ENCODE results near the gene NME7. TPM values are rescaled to one million over a fixed set of nuclear protein-coding genes. Genes with fewer than 3 reads are reported as not detected.

NME7 gene
- total RNA-seq, 1 experiment from 2014 or later, result 36.5 TPM

- Mint-ChIP-seq H3K36me3 (ENCODE audit: insufficient read depth, unreplicated experiment) (peaks cover 38% of the 10 kb centered on the region), H3K27ac (ENCODE audit: low read depth, unreplicated experiment) (peak overlapping the region; percentile 82), H3K27me3 (ENCODE audit: insufficient read depth, unreplicated experiment) (no peaks in the 10 kb centered on the region), H3K9me3 (ENCODE audit: unreplicated experiment) (no peaks in the 10 kb centered on the region), H3K4me1 (ENCODE audit: insufficient read depth, unreplicated experiment) (peaks cover 68% of the 10 kb centered on the region), H3K4me3 (ENCODE audit: unreplicated experiment) (peak overlapping the region; percentile 68)
- CTCF ChIA-PET, result interaction anchor here (0.6 to 8.1 kb wide), 6 partner anchors 20 to 778 kb away, joined by 3 to 107 read pairs (median 3); no protein-coding TSS in a partner anchor
- no peak for TF ChIP-seq CTCF (IDR thresholded peaks at IDR 0.05; ENCODE audit: unreplicated experiment)
- intact Hi-C loops (cut with micrococcal nuclease), result loop anchor here (5.0 to 10.0 kb wide), 2 partner anchors 254 to 371 kb away; partner anchors contain the start of genes BLZF1, NME7 and SLC19A2
- POLR2A ChIA-PET, result interaction anchor here (0.6 to 0.9 kb wide), 2 partner anchors 490 to 495 kb away, joined by 3 read pairs; no protein-coding TSS in a partner anchor
- no TSS peak for BruUV-seq (replicated peaks)
- DNase-seq (ENCODE audit: unreplicated experiment), result peak; percentile 90
Measured at GRCh38 chr1:169113613-169114119, 253.9 kb downstream of the NME7 start.

DNA sequence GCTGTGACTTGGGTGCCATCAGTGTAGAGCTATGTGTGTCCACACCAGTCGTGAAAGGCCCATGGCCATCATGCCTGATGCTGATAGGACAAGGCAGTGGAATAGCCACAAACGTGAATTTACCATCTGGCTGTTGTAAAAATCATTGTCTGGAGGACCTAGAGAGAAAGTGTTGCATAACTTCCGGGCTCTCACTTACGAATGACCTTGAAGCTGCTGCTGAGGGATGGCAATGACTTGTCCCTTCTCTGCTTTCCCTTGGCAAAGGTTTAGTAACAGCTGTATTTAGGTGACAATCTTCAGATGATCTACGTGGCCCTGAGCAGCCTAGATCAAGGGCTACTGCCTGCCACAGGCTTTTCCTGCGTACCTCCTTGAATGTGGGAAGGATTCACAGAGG lies 255.4 kb downstream of the NME7 start:
- H3K4me3 Mint-ChIP-seq (ENCODE audit: unreplicated experiment), result peak overlapping the region; percentile 32
- peak; percentile 51 for DNase-seq (ENCODE audit: unreplicated experiment)
- intact Hi-C loops (cut with micrococcal nuclease), result loop anchor here (5.0 to 10.0 kb wide), 2 partner anchors 255 to 373 kb away; partner anchors contain the start of genes BLZF1, NME7 and SLC19A2
- H3K9me3 Mint-ChIP-seq (ENCODE audit: unreplicated experiment), result no peaks in the 10 kb centered on the region
- CTCF ChIA-PET, result interaction anchor here (0.6 to 10.2 kb wide), 16 partner anchors 15 to 652 kb away, joined by 3 to 135 read pairs (median 5); no protein-coding TSS in a partner anchor
- H3K27me3 Mint-ChIP-seq (ENCODE audit: insufficient read depth, unreplicated experiment), result no peaks in the 10 kb centered on the region
- peaks cover 72% of the 10 kb centered on the region for H3K4me1 Mint-ChIP-seq (ENCODE audit: insufficient read depth, unreplicated experiment)
- H3K27ac Mint-ChIP-seq (ENCODE audit: low read depth, unreplicated experiment), result no peak overlapping the region
- no peak for TF ChIP-seq CTCF (IDR thresholded peaks at IDR 0.05; ENCODE audit: unreplicated experiment)
- H3K36me3 Mint-ChIP-seq (ENCODE audit: insufficient read depth, unreplicated experiment), result peaks cover 37% of the 10 kb centered on the region
- BruUV-seq (replicated peaks), result no TSS peak
- POLR2A ChIA-PET, result interaction anchor here (0.6 to 2.6 kb wide), 7 partner anchors 11 to 475 kb away, joined by 3 to 13 read pairs (median 4); partner anchors contain the start of gene NME7

DNA sequence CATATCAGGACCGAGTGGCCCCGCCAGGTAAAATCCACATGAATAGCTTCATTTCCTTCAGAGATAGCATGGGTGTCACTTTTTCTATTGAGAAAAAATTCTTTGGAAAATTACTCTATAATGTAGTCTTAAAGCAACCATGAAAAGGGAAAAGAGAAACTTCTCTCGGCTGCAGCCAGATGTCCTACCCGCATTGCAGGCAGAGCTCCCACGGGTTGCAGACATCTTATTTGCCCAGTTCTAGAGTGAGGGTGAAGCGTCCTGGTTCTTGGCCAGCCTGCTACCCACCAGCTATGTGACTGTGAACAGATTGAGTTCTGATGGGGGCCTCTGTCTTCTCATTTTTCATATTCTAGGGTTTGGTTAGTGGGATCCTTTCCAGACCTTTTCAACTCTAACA lies 256.1 kb downstream of the NME7 start:
- intact Hi-C loops (cut with micrococcal nuclease), result loop anchor here (5.0 to 10.0 kb wide), 2 partner anchors 256 to 373 kb away; partner anchors contain the start of genes BLZF1, NME7 and SLC19A2
- peaks cover 71% of the 10 kb centered on the region for H3K4me1 Mint-ChIP-seq (ENCODE audit: insufficient read depth, unreplicated experiment)
- H3K9me3 Mint-ChIP-seq (ENCODE audit: unreplicated experiment), result no peaks in the 10 kb centered on the region
- no peak for DNase-seq (ENCODE audit: unreplicated experiment)
- CTCF ChIA-PET, result interaction anchor here (0.6 to 10.2 kb wide), 19 partner anchors 8 to 1159 kb away, joined by 3 to 135 read pairs (median 5); partner anchors contain the start of gene BLZF1
- no peak overlapping the region for H3K4me3 Mint-ChIP-seq (ENCODE audit: unreplicated experiment)
- no TSS peak for BruUV-seq (replicated peaks)
- POLR2A ChIA-PET, result interaction anchor here (0.6 to 5.6 kb wide), 11 partner anchors 9 to 783 kb away, joined by 3 to 51 read pairs (median 4); partner anchors contain the start of gene NME7
- H3K27me3 Mint-ChIP-seq (ENCODE audit: insufficient read depth, unreplicated experiment), result no peaks in the 10 kb centered on the region
- no peak overlapping the region for H3K27ac Mint-ChIP-seq (ENCODE audit: low read depth, unreplicated experiment)
- H3K36me3 Mint-ChIP-seq (ENCODE audit: insufficient read depth, unreplicated experiment), result peaks cover 33% of the 10 kb centered on the region
- no peak for TF ChIP-seq CTCF (IDR thresholded peaks at IDR 0.05; ENCODE audit: unreplicated experiment)

DNA sequence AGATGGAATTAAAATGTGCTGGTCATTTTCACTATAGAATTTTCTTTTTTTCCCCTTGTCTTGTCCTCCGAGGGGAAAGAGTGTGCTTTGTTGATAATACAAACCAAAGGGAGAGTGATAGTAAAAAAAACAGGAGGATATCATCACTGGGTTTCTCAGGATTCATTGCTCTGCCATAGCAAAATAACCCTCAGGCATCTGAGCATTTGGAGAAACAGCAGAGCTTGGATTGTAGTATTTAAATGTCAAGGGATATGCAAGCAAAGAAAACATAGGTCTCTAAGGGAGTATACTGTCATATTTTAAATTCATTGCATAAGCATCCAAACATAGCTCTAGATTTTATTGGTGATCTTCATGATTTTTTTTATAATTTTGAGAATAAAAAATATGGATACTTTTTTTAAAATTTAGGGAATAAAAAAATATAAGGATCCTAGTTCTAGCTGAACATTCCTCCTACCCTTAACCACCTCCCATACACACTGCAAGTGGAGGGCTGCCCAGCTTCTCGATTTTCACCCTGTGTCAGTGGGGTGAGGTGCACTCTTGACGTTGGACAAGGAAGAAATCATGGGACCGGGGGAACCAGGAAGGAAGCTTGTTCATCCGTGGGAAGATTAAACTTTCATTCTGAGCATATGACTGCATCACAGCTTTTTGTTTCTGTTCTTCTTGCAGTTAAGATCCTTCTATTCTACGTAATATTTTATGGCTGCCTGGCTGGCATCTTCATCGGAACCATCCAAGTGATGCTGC lies 256.7 kb downstream of the NME7 start:
- peak overlapping the region; percentile 96 for H3K27ac Mint-ChIP-seq (ENCODE audit: low read depth, unreplicated experiment)
- POLR2A ChIA-PET, result interaction anchor here (0.6 to 5.6 kb wide), 14 partner anchors 10 to 783 kb away, joined by 3 to 51 read pairs (median 4); partner anchors contain the start of gene NME7
- no TSS peak for BruUV-seq (replicated peaks)

More for the DNA sequence above, 256.7 kb downstream of the NME7 start:
- intact Hi-C loops (cut with micrococcal nuclease), result loop anchor here (5.0 to 10.0 kb wide), 2 partner anchors 256 to 374 kb away; partner anchors contain the start of genes BLZF1, NME7 and SLC19A2
- DNase-seq (ENCODE audit: unreplicated experiment), result no peak
- Mint-ChIP-seq H3K9me3 (ENCODE audit: unreplicated experiment) (no peaks in the 10 kb centered on the region), H3K4me3 (ENCODE audit: unreplicated experiment) (peak overlapping the region; percentile 80), H3K36me3 (ENCODE audit: insufficient read depth, unreplicated experiment) (peaks cover 34% of the 10 kb centered on the region), H3K4me1 (ENCODE audit: insufficient read depth, unreplicated experiment) (peaks cover 65% of the 10 kb centered on the region), H3K27me3 (ENCODE audit: insufficient read depth, unreplicated experiment) (no peaks in the 10 kb centered on the region)
- CTCF ChIA-PET, result interaction anchor here (0.6 to 10.2 kb wide), 14 partner anchors 8 to 508 kb away, joined by 3 to 135 read pairs (median 4); partner anchors contain the start of gene BLZF1
- TF ChIP-seq CTCF (IDR thresholded peaks at IDR 0.05; ENCODE audit: unreplicated experiment), result no peak

Measured in MCF 10A (cell line).